ENCODE measurements around the gene C10orf62.

The C10orf62 gene

GRCh38 chr10:97640174-97640867 is 50.8 kb downstream of the C10orf62 start, which contains the start of gene PI4K2A:
Gene PI4K2A (plus strand): TSS chr10:97640671. CDS start chr10:97640743, 72 bp downstream.
- TF ChIP-seq POLR2AphosphoS5 (IDR thresholded peaks at IDR 0.05; ENCODE audit: low read depth, low read length) = peak; percentile 66
- peak; percentile 63 for TF ChIP-seq TAF1 (IDR thresholded peaks at IDR 0.05; ENCODE audit: borderline replicate concordance, low read depth, low read length)
- peak; percentile 79; the same call in 1 of the 2 replicates for TF ChIP-seq POLR2A (IDR thresholded peaks at IDR 0.05; ENCODE audit: low read depth, low read length)
- FAIRE-seq = peak; percentile 99
- DNase-seq (ENCODE audit: insufficient read length) = peak; percentile 94
